HepG2 (cell line): Measurements from ENCODE around the gene LUZP1. TPM values are rescaled to one million over a fixed set of nuclear protein-coding genes. Genes with fewer than 3 reads are reported as not detected.

Experiments
- ATAC-seq: fragments of 200-7000 bp; cut with Tn5 transposase; 3 replicates; pipeline ENCODE4 v1.9.1; 2020; ENCODE audit warnings: mild to moderate bottlenecking, moderate library complexity
- BruUV-seq: library from RNA; stranded (reverse); fragments of 400-500 nt; replicated peaks from 2 replicates; lab custom pipeline; 2021; lab: Mats Ljungman, UMichigan
- CTCF ChIA-PET: fragments of 300-600 bp; formaldehyde crosslinking; extraction: SDS; loops from one replicate; lab custom pipeline; 2021; ENCODE audit warnings: low total read pairs, inconsistent platforms, low intra/inter-chr PET ratio; lab: Yijun Ruan, JAX
- POLR2A ChIA-PET: fragments of 350-600 bp; sonication (Branson Sonifier 250); formaldehyde crosslinking; loops from one replicate; lab custom pipeline; 2020; ENCODE audit warnings: antibody characterized with exemption, inconsistent platforms; lab: Yijun Ruan, JAX
- DNase-seq: peaks from one replicate; pipeline ENCODE4 v3.0.0-alpha.2; 2015; ENCODE audit warnings: low spot score
- FAIRE-seq: peaks from 3 replicates; lab custom pipeline; 2011; peaks lifted over from hg19 to GRCh38; lab: Jason Lieb, UNC
- H2AFZ ChIP-seq: one replicate; pipeline ENCODE4 v1.6.1; 2011; ENCODE audit warnings: low read length, inconsistent platforms
- H3K27ac ChIP-seq: fragments of 300-600 bp; 3 replicates; pipeline ENCODE4 v1.8.0; 2011; ENCODE audit warnings: mixed run types, mild to moderate bottlenecking, mixed read lengths, low read length, inconsistent platforms; ENCODE audit not compliant: insufficient read depth; ENCODE audit errors: extremely low read length
- H3K27me3 ChIP-seq, 2 experiments: fragments of 200-600 bp in 1 of 2; 2 replicates in 1 of 2; 3 replicates in 1 of 2; pipeline versions ENCODE4 v1.6.0 to v1.8.0; 2011; ENCODE audit warnings: low read length in 2 of 2, mild to moderate bottlenecking in 2 of 2, moderate library complexity in 2 of 2, inconsistent platforms in 1 of 2; ENCODE audit not compliant: insufficient read depth in 2 of 2, control insufficient read depth in 1 of 2
- H3K36me3 ChIP-seq, 2 experiments: fragments of 200-600 bp in 1 of 2; replicated peaks in 1 of 2; 2 replicates in 1 of 2; 3 replicates in 1 of 2; pipeline versions ENCODE4 v1.5.1 to v1.8.0; 2011; ENCODE audit warnings: low read length in 2 of 2, inconsistent platforms in 1 of 2; ENCODE audit not compliant: insufficient read depth in 2 of 2, control insufficient read depth in 1 of 2
- H3K4me1 ChIP-seq: 2 replicates; pipeline ENCODE4 v1.5.1; 2012; ENCODE audit warnings: low read length, inconsistent platforms; ENCODE audit not compliant: insufficient read depth
- H3K4me2 ChIP-seq: 2 replicates; pipeline ENCODE4 v1.6.0; 2011; ENCODE audit warnings: low read depth, low read length, inconsistent platforms
- H3K4me3 ChIP-seq, 3 experiments: fragments of 200-600 bp in 1 of 3; sonication (generic), shearing (Covaris generic) in 1 of 3; replicated peaks in 1 of 3; 2 replicates each; pipeline ENCODE4 v1.5.1; 2011 to 2016; ENCODE audit warnings: low read length in 3 of 3, inconsistent platforms in 2 of 3, low read depth in 2 of 3, mild to moderate bottlenecking in 2 of 3, control low read depth in 1 of 3, mixed read lengths in 1 of 3; ENCODE audit not compliant: insufficient read depth in 1 of 3
- H3K79me2 ChIP-seq: one replicate; pipeline ENCODE4 v1.6.1; 2011; ENCODE audit warnings: low read length, inconsistent platforms; ENCODE audit not compliant: insufficient read depth
- H3K9ac ChIP-seq: 2 replicates; pipeline ENCODE4 v1.6.0; 2011; ENCODE audit warnings: mild to moderate bottlenecking, low read depth, low read length, inconsistent platforms; ENCODE audit not compliant: insufficient read depth
- H3K9me3 ChIP-seq: 2 replicates; pipeline ENCODE4 v1.5.1; 2012; ENCODE audit warnings: mild to moderate bottlenecking, low read length
- H4K20me1 ChIP-seq: 2 replicates; pipeline ENCODE4 v1.6.0; 2011; ENCODE audit warnings: inconsistent platforms, mild to moderate bottlenecking, low read length, moderate library complexity; ENCODE audit not compliant: insufficient read depth
- ATF7 ChIP-seq, 2 experiments: fragments of 450-650 bp in 1 of 2; sonication (generic) in 1 of 2; formaldehyde crosslinking in 1 of 2; IDR thresholded peaks; 2 replicates each; pipeline versions ENCODE4 v1.4.0 to v1.6.1; 2016 to 2020; ENCODE audit warnings: antibody characterized with exemption in 1 of 2, mild to moderate bottlenecking in 1 of 2, missing genetic modification reagents in 1 of 2
- CAMTA2 ChIP-seq: sonication (generic); formaldehyde crosslinking; IDR thresholded peaks from 2 replicates; pipeline ENCODE4 v1.4.0; 2020; ENCODE audit warnings: mild to moderate bottlenecking, missing genetic modification reagents, borderline replicate concordance
- FOXA3 ChIP-seq: IDR thresholded peaks from 2 replicates; pipeline ENCODE4 v1.6.1; 2016; ENCODE audit warnings: missing genetic modification reagents, missing compliant biosample characterization
- IRF2 ChIP-seq: IDR thresholded peaks from 2 replicates; pipeline ENCODE4 v1.6.1; 2018; ENCODE audit warnings: missing genetic modification reagents, missing compliant biosample characterization
- MED1 ChIP-seq: sonication (generic); formaldehyde crosslinking; IDR thresholded peaks from 2 replicates; pipeline ENCODE4 v1.4.0; 2020; ENCODE audit warnings: missing genetic modification reagents
- PHF8 ChIP-seq: sonication (generic); formaldehyde crosslinking; IDR thresholded peaks from 2 replicates; pipeline ENCODE4 v1.5.0; 2020; ENCODE audit warnings: missing genetic modification reagents
- PITX1 ChIP-seq: sonication (generic); formaldehyde crosslinking; IDR thresholded peaks from 2 replicates; pipeline ENCODE4 v1.5.1; 2020; ENCODE audit warnings: mild to moderate bottlenecking, missing genetic modification reagents
- RAD21 ChIP-seq: fragments of 450-650 bp; formaldehyde crosslinking; IDR thresholded peaks from 2 replicates; pipeline ENCODE4 v1.5.0; 2020; ENCODE audit warnings: mild to moderate bottlenecking
- REPIN1 ChIP-seq: sonication (generic); formaldehyde crosslinking; IDR thresholded peaks from 2 replicates; pipeline ENCODE4 v1.8.0; 2022; ENCODE audit warnings: missing genetic modification reagents, low read depth, mild to moderate bottlenecking, borderline replicate concordance
- RXRB ChIP-seq: IDR thresholded peaks from 2 replicates; pipeline ENCODE4 v1.6.1; 2016; ENCODE audit warnings: borderline replicate concordance, missing genetic modification reagents, missing compliant biosample characterization
- SMC3 ChIP-seq: IDR thresholded peaks from 2 replicates; pipeline ENCODE4 v1.6.1; 2011; ENCODE audit warnings: low read length, improper control_type of control experiment
- TEAD3 ChIP-seq: optimal IDR thresholded peaks from 2 replicates; pipeline ENCODE3; 2016; ENCODE audit warnings: borderline replicate concordance
- ZBTB33 ChIP-seq: sonication (generic); formaldehyde crosslinking; IDR thresholded peaks from 2 replicates; pipeline ENCODE4 v1.4.0; 2020; ENCODE audit warnings: missing genetic modification reagents
- ZMYM2 ChIP-seq: sonication (generic); formaldehyde crosslinking; IDR thresholded peaks from 2 replicates; pipeline ENCODE4 v1.8.0; 2022; ENCODE audit warnings: mild to moderate bottlenecking, missing genetic modification reagents
- ZNF335 ChIP-seq: sonication (generic); formaldehyde crosslinking; IDR thresholded peaks from 2 replicates; pipeline ENCODE4 v1.4.0; 2020; ENCODE audit warnings: missing genetic modification reagents
- WGBS: methylation state at CpG from one replicate; pipeline ENCODE4 v1.1.6; 2017; ENCODE audit warnings: low lambda C conversion rate; 5-methylcytosine and 5-hydroxymethylcytosine counted together
- in situ Hi-C: cut with HindIII; loops from 2 replicates; pipeline ENCODE4 v1.10.0; 2017; ENCODE audit warnings: low pct_unique_long_range_greater_than_20kb; ENCODE audit not compliant: extremely low pct_ligation_motif_present
- intact Hi-C: fragments of 100-400 bp; cut with micrococcal nuclease; formaldehyde crosslinking; loops from one replicate; pipeline ENCODE4 v1.10.0; 2022; ENCODE audit not compliant: unreplicated experiment
- polyA plus RNA-seq, 8 experiments: library from polyadenylated mRNA; depleted of rRNA in 3 of 8; stranded (reverse) in 7 of 8; unstranded in 1 of 8; fragments of >200 nt; fragmentation: Illumina TruSeq in 4 of 8; extraction: Trizol in 4 of 8; gene quantifications; 2 replicates each; pipeline versions ENCODE4 v1.2.1 to v1.2.3, GENCODE V29; 2011 to 2016; ENCODE audit warnings: low read depth in 4 of 8, missing spikeins in 1 of 8, mixed read lengths in 1 of 8; ENCODE audit not compliant: insufficient read depth in 1 of 8
- total RNA-seq, 5 experiments: library from RNA; depleted of rRNA; stranded (reverse); fragments of >200 nt; fragmentation: Illumina TruSeq; extraction: Trizol; gene quantifications; 2 replicates each; pipeline ENCODE4 v1.2.3, GENCODE V29; 2016; ENCODE audit warnings: low read depth in 1 of 5

Gene LUZP1
- total and polyA plus RNA-seq, 2 of the 13 experiments (the other 11 are each of a cell fraction or from before 2014, with no cell fraction given): 6.9 to 12.7 TPM

- no peak overlapping the region for H3K9ac ChIP-seq
- H3K27ac ChIP-seq: no peak overlapping the region
- TF ChIP-seq ZNF335 (CRISPR knock-in tag) (no peak), REPIN1 (no peak)
- POLR2A ChIA-PET: interaction anchor here (1.9 kb wide), 1 partner anchor 86 kb away, joined by 13 read pairs; no protein-coding TSS in a partner anchor
- H4K20me1 ChIP-seq: peaks cover 4% of the 10 kb centered on the region
- no peak for FAIRE-seq
- peaks cover 1 to 8% of the 10 kb centered on the region in 2 experiments; a peak in 3 of 5 replicates for H3K36me3 ChIP-seq
- intact Hi-C loops: loop anchor here (10.0 kb wide), 1 partner anchor 124 kb away; the partner anchor contains the start of gene LACTBL1
- H3K4me3 ChIP-seq: no peak overlapping the region
- H3K79me2 ChIP-seq: peaks cover 3% of the 10 kb centered on the region
- no peaks in the 10 kb centered on the region for H3K27me3 ChIP-seq
- BruUV-seq: no TSS peak
- DNase-seq: no peak
- H3K4me2 ChIP-seq: no peak overlapping the region
- CTCF ChIA-PET: interaction anchor here (1.2 to 5.6 kb wide), 4 partner anchors 45 to 123 kb away, joined by 4 to 110 read pairs (median 12); no protein-coding TSS in a partner anchor
- in situ Hi-C loops: loop anchor here (5.0 kb wide), 1 partner anchor 88 kb away; no protein-coding TSS in a partner anchor
- H3K9me3 ChIP-seq: peaks cover 5% of the 10 kb centered on the region; the same call in 1 of the 2 replicates
- ATAC-seq: no peak
- no peak overlapping the region for H2AFZ ChIP-seq
- peaks cover 50% of the 10 kb centered on the region for H3K4me1 ChIP-seq
- WGBS: 97% methylated on average over 1 of the region's 1 CpG
Measured at GRCh38 chr1:23099171-23099536, 69.5 kb downstream of the LUZP1 start.

- Histone ChIP-seq H3K27me3 (no peaks in the 10 kb centered on the region), H3K79me2 (peaks cover 3% of the 10 kb centered on the region), H3K4me1 (peaks cover 50% of the 10 kb centered on the region), H3K9me3 (peaks cover 5% of the 10 kb centered on the region; the same call in 1 of the 2 replicates), H3K36me3 (peaks cover 5 to 12% of the 10 kb centered on the region in 2 experiments; a peak in 3 of 5 replicates), H3K9ac (no peak overlapping the region), H2AFZ (no peak overlapping the region), H4K20me1 (peaks cover 4% of the 10 kb centered on the region), H3K4me2 (no peak overlapping the region), H3K4me3 (no peak overlapping the region), H3K27ac (no peak overlapping the region)
- intact Hi-C loops (loop anchor here (1.0 to 10.0 kb wide), 2 partner anchors 86 to 124 kb away; partner anchors contain the start of gene LACTBL1), in situ Hi-C loops (loop anchor here (5.0 kb wide), 1 partner anchor 89 kb away; no protein-coding TSS in a partner anchor)
- WGBS: 64% methylated on average over 12 of the region's 12 CpGs
- ChIA-PET POLR2A (interaction anchor here (1.9 kb wide), 1 partner anchor 86 kb away, joined by 13 read pairs; no protein-coding TSS in a partner anchor), CTCF (interaction anchor here (1.2 to 5.6 kb wide), 4 partner anchors 45 to 122 kb away, joined by 4 to 110 read pairs (median 12); no protein-coding TSS in a partner anchor)
- FAIRE-seq (peak; percentile 80), ATAC-seq (peak; percentile 55; the same call in 2 of the 3 replicates), DNase-seq (peak; percentile 62)
- no TSS peak for BruUV-seq
- TF ChIP-seq RAD21 (CRISPR knock-in tag) (peak; percentile 92), PHF8 (CRISPR knock-in tag) (no peak), CAMTA2 (CRISPR knock-in tag) (no peak), ZMYM2 (CRISPR knock-in tag) (no peak), PITX1 (CRISPR knock-in tag) (peak; percentile 20; the same call in 1 of the 2 replicates), TEAD3 (peak; percentile 36), SMC3 (peak; percentile 99), RXRB (0 out of 2 replicates have a peak, but pooled peaks have one; percentile 17), FOXA3 (peak; percentile 38; the same call in 1 of the 2 replicates), ATF7 (IDR thresholded peaks at IDR 0.05) (0 out of 2 replicates have a peak, but pooled peaks have one; percentile 13), ATF7 (CRISPR knock-in tag; IDR thresholded peaks at IDR 0.05) (no peak), MED1 (CRISPR knock-in tag) (0 out of 2 replicates have a peak, but pooled peaks have one; percentile 23), IRF2 (CRISPR knock-in tag) (0 out of 2 replicates have a peak, but pooled peaks have one; percentile 43), ZBTB33 (0 out of 2 replicates have a peak, but pooled peaks have one; percentile 25)
Measured at GRCh38 chr1:23098463-23099170, 70.0 kb downstream of the LUZP1 start.
